Tibial artery (tissue), 4 donors: ENCODE measurements around the gene APBA2.

ENCODE experiments used
- DNase-seq, 2 donors: peaks; one replicate each; pipeline ENCODE4 v3.0.0-alpha.2; 2019
- H3K27ac ChIP-seq, 2 donors: fragments of 200-600 bp; sonication (generic) in 1 of 2; 1 replicate in 1 of 2; 2 replicates in 1 of 2; pipeline ENCODE4 v1.5.1; 2018 to 2019; ENCODE audit warnings: mild to moderate bottlenecking in 1 of 2
- H3K27me3 ChIP-seq, 2 donors: fragments of 200-600 bp; sonication (generic) in 1 of 2; one replicate each; pipeline versions ENCODE4 v1.5.1 to v1.6.0; 2016 to 2019
- H3K36me3 ChIP-seq, 3 donors: fragments of 200-600 bp; sonication (generic) in 2 of 3; one replicate each; pipeline ENCODE4 v1.5.1; 2016 to 2019; ENCODE audit warnings: mild to moderate bottlenecking in 2 of 3
- H3K4me1 ChIP-seq, 4 donors: fragments of 200-600 bp; sonication (generic) in 2 of 4; 1 replicate in 3 of 4; 2 replicates in 1 of 4; pipeline ENCODE4 v1.5.1; 2016 to 2019
- H3K4me3 ChIP-seq, 2 donors: fragments of 200-600 bp; sonication (generic) in 1 of 2; 1 replicate in 1 of 2; 2 replicates in 1 of 2; pipeline ENCODE4 v1.5.1; 2018 to 2019; ENCODE audit warnings: mild to moderate bottlenecking in 2 of 2
- H3K9me3 ChIP-seq, 3 donors: fragments of 200-600 bp; sonication (generic) in 1 of 3; one replicate each; pipeline ENCODE4 v1.5.1; 2016 to 2019
- intact Hi-C: fragments of 100-400 bp; cut with DNase I; formaldehyde crosslinking; loops from one replicate; pipeline ENCODE4 v1.15.0; 2023; ENCODE audit warnings: low total_unique reads
- TF ChIP-seq, protein P1 (sequence below), 2 experiments: fragments of 200-600 bp in 1 of 2; fragments of 450-650 bp in 1 of 2; IDR thresholded peaks; one replicate each; pipeline ENCODE4 v1.5.1; 2017 to 2019; ENCODE audit warnings: antibody characterized with exemption in 2 of 2, mild to moderate bottlenecking in 1 of 2, moderate library complexity in 1 of 2

Gene APBA2

DNA sequence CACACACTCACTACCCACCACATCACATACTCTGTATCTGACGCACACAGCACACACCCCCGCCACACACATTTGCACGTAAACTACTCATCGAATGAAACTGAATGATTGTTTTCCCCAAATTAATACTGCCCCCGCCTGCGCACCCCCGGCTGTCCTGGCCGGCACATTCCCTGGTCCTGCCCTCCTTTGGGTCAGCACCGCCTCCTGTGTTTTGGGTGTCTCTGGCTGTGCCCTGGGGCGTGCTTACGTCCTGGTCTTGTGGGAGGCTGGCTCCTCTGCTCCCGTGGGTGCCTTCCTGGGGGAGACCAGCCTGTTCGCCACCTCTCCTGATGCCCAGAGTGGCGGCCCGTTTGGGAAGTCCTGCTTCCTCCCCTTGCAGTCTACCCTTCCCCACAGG lies 30.2 kb downstream of the APBA2 start:
- H3K27me3 ChIP-seq = peaks cover 0 to 21% of the 10 kb centered on the region in 2 donors
- no peaks in the 10 kb centered on the region for H3K4me1 ChIP-seq
- no peak overlapping the region for H3K4me3 ChIP-seq
- TF ChIP-seq, protein P1, sequence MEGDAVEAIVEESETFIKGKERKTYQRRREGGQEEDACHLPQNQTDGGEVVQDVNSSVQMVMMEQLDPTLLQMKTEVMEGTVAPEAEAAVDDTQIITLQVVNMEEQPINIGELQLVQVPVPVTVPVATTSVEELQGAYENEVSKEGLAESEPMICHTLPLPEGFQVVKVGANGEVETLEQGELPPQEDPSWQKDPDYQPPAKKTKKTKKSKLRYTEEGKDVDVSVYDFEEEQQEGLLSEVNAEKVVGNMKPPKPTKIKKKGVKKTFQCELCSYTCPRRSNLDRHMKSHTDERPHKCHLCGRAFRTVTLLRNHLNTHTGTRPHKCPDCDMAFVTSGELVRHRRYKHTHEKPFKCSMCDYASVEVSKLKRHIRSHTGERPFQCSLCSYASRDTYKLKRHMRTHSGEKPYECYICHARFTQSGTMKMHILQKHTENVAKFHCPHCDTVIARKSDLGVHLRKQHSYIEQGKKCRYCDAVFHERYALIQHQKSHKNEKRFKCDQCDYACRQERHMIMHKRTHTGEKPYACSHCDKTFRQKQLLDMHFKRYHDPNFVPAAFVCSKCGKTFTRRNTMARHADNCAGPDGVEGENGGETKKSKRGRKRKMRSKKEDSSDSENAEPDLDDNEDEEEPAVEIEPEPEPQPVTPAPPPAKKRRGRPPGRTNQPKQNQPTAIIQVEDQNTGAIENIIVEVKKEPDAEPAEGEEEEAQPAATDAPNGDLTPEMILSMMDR (IDR thresholded peaks at IDR 0.05) = no peak
- peak in 1 of 2 donors; percentile 58 for DNase-seq
- intact Hi-C loops = loop anchor here (10.0 kb wide), 1 partner anchor 1501 kb away; no protein-coding TSS in a partner anchor
- no peaks in the 10 kb centered on the region for H3K9me3 ChIP-seq
- no peak overlapping the region for H3K27ac ChIP-seq
- no peaks in the 10 kb centered on the region for H3K36me3 ChIP-seq

DNA sequence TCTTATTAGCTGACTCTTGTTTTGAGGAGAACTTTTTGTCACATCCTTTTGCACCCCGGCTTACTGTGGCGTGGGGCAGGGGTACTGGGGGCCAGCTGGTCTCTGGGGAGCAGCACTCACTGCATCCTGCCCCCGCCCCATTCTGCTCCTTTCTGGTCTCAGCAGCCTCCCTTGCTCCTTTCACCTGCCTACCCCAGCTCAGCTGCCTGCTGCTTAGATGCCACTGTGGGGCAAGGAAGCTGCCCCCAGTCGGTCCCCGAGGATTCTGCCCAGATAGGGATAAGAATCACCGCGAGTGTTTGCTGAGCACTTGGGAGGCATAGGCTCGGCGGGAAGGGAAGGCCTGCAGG lies 32.0 kb downstream of the APBA2 start:
- Histone ChIP-seq H3K4me3 (no peak overlapping the region), H3K36me3 (no peaks in the 10 kb centered on the region), H3K4me1 (no peaks in the 10 kb centered on the region), H3K27me3 (peaks cover 0 to 21% of the 10 kb centered on the region in 2 donors), H3K9me3 (no peaks in the 10 kb centered on the region), H3K27ac (no peak overlapping the region)
- DNase-seq = peak in 1 of 2 donors; percentile 34
- TF ChIP-seq, protein P1 (IDR thresholded peaks at IDR 0.05) = no peak
- intact Hi-C loops = loop anchor here (10.0 kb wide), 1 partner anchor 1503 kb away; no protein-coding TSS in a partner anchor

DNA sequence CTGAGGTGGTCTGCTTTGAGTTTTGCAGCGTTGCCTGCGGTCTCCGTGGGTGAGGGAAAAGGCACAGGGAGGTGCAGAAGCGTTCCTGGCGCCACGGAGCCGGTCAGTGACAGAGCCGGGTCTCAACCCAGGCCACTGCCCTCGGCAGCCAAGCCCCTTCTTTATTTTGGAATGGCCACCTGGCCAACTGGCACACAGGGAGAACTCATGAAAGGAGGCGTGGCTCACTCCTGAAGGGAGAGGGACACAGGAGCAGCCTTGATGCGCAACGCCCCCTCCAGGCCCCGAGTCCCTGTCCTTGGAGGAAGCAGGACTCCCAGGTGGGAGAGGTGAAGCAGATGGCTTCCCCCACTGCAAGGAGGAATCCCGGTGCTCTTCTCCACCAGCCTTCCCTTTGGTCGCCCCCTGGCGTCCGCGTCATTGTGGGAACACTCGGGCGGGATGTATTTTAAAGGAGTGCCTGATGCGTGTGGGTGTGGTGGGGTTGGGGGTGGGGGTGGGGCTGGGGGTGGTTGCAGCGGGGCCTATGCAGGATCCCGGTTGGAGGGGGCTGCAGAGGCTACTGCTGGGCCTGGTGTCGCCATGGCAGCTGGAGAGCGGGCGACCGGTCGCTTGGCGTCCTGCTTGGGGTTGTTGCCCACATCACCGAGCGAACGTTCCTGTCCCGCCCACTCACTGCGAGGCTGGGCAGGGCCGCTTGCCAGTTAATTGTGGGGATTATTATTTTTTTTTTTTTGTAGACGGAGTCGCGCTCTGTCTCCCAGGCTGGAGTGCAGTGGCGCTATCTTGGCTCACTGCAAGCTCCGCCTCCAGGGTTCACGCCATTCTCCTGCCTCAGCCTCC lies 32.6 kb downstream of the APBA2 start:
- intact Hi-C loops = loop anchor here (10.0 kb wide), 1 partner anchor 1504 kb away; no protein-coding TSS in a partner anchor
- no peak overlapping the region for H3K27ac ChIP-seq
- DNase-seq = peak in 1 of 2 donors; percentile 55
- no peak overlapping the region for H3K4me3 ChIP-seq
- H3K27me3 ChIP-seq = peaks cover 0 to 21% of the 10 kb centered on the region in 2 donors
- H3K36me3 ChIP-seq = no peaks in the 10 kb centered on the region
- H3K9me3 ChIP-seq = no peaks in the 10 kb centered on the region
- TF ChIP-seq, protein P1 (IDR thresholded peaks at IDR 0.05) = no peak
- H3K4me1 ChIP-seq = no peaks in the 10 kb centered on the region

DNA sequence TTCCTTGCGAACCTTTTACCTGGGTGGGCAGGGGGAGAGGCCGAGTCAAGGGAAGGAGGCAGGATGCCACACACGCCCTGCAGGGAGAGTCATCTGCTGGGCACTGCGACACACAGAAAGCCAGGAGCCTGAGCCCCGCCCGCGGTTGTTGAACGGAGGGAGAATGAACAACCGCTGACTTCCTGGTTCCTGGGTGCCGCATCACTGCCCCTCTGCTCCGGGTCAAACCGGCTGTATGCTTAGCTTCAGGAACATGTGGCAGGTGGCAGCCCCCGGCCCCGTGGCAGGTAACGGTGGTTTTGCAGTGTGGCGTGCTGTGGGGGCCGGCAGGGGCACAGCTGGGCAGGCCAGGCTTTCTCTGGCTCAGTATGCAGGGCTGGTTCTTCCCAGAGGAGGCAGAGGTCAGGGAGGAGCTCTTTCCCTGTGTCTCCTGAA lies 33.4 kb downstream of the APBA2 start:
- Histone ChIP-seq H3K27me3 (peaks cover 0 to 21% of the 10 kb centered on the region in 2 donors), H3K4me1 (no peaks in the 10 kb centered on the region), H3K4me3 (no peak overlapping the region), H3K9me3 (no peaks in the 10 kb centered on the region), H3K36me3 (no peaks in the 10 kb centered on the region), H3K27ac (no peak overlapping the region)
- intact Hi-C loops = loop anchor here (10.0 kb wide), 1 partner anchor 1504 kb away; no protein-coding TSS in a partner anchor
- DNase-seq = peak in 1 of 2 donors; percentile 51
- TF ChIP-seq, protein P1 (IDR thresholded peaks at IDR 0.05) = no peak

DNA sequence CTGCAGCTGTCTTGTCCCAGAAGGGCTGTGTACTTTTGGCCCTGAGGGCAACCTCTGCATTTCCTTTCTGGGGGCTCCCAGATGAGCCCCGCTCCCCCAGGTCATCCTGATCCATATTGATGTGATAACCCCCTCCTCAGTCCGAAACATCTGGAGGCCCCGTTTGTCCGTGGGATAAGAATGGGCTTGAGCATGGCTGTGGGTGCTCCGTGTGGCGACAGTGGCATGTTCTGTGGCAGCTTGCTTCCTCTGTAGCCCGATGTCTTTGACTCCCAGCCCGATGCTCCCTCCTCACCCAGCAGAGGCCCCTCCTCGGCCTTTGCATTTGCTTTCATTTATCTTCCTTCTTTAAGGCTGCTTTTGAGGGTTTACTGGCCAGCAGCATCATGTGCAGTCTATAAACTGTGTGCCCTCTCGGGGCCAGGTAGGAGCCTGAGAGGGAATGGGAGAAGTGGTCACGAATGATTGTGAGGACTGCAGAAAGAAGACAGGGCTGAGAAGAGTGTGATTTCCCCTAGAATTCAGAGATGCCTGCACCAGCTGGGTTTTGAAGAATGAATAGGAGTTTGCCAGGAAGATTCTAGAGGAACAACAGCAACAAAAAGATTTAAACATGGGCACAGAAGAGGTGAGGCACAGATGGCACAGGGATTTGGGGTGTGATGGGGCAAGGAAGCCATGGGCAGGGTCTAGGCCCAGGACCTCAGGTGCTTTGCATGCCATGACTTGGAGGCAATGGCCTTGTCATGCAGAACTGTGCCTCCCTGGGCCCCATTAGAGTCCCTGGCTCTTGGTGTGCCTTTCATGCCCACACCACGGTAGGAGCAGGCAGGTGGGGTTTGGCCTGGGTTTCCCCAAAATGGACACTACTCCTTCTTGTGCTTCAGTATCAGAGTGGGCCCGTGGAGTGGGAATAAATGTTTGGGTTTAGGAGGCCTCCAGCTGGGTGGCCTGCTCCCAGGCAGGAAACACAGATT lies 34.2 kb downstream of the APBA2 start:
- Histone ChIP-seq H3K4me3 (no peak overlapping the region), H3K36me3 (no peaks in the 10 kb centered on the region), H3K27me3 (peaks cover 0 to 21% of the 10 kb centered on the region in 2 donors), H3K9me3 (no peaks in the 10 kb centered on the region), H3K4me1 (no peaks in the 10 kb centered on the region), H3K27ac (no peak overlapping the region)
- peak in 1 of 2 donors; percentile 55 for DNase-seq
- intact Hi-C loops = loop anchor here (10.0 kb wide), 1 partner anchor 1505 kb away; no protein-coding TSS in a partner anchor
- TF ChIP-seq, protein P1 (IDR thresholded peaks at IDR 0.05) = no peak
